GM21786 (cell line): ENCODE results near the gene CD44.

Experiments
- ATAC-seq: cut with Tn5 transposase; IDR thresholded peaks from one replicate; pipeline ENCODE4 v1.9.1; 2021; ENCODE audit not compliant: unreplicated experiment

The CD44 gene

DNA sequence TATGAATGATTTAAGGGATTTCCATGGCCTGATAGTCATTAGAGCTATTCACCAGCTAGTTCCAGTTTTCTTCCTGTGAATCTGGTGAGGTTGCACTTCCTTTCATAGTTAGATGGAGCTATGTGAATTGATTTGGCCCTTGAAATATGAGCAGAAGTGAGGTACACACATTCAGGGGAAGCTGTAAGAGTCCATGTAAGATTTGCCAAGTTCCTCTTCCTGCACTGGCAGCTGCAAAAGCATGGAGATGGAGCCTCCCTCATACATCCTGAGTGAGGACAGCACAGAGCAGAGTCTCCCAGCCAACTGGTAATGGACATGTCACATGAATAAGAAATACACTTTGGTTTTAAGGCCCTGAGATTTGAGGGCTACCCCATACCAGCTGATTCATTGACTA, 111.7 kb downstream of the CD44 start:
- no peak for ATAC-seq

DNA sequence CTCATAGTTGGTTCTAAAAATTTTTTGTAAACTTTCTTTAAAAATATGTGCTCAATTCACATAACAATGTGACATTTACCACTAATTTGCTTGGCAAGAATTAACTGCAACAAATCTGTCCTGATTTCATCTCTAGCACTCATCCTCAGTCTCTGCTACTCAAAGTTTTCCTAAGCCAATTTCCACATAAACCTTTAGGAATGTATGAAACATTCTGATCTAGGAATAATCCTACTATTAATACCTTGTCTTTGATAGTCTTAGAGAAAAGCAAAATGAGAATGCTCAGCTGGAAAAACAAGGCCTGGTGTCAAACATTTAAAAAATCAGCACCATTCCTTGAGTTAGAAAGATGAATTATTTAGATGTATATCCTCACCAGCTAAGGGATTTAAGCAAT, 114.3 kb downstream of the CD44 start:
- no peak for ATAC-seq

DNA sequence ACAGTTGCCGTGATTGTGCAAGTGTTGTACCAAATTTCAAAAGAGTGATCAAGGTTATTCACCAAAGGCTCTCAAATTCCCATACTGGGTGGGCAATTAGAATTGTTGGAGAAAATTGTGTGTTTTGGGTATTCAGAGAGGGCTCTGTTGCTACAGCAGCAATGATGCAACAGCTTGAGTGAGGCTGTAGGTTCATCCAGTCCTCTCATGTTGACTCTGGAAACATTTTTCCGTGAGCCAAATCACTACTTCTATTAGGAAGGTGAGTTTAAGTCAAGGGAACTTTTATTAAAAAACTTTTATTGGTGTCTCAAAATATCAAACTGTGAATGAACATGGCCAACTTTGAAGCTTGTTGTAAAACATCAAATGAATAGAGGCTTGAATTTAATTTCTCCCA, 116.5 kb downstream of the CD44 start:
- ATAC-seq: no peak

DNA sequence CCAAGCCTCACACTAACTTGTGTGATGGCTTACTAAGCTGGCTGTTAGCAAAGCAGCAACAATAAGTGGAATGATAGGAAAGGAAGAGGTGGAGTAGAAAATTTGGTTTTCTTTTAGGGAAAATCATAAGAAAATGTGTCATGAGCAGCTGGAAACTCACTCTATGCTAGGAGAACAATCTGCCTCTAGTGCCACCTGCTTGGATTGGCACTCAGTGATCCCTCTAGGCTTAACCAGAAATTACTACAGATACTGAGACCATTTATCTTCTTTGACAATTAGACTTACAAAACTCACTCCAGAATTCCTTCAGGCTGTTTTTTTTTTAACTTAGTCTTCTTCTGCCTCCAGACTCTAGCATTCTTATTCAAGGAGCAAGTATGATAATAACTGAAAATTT, 117.3 kb downstream of the CD44 start:
- no peak for ATAC-seq

DNA sequence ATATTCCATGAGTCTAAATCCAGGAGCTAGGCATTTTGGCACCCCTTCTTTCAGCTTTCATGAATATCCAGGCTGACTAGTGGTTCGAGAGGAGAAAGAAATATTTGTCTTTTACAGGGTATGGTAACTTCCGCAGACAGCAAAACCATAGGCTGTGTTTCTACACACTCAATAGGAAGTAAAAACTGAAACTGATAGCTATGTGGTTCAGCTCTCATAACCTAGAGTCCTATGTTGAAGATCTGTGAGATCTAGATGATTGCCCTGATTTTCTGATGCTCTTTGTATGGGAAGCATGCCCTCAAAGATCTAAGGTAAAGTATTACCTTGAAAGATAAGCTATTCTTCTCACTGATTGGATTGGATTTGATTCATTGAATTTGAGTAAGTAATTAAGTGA, 118.3 kb downstream of the CD44 start:
- peak; percentile 100 for ATAC-seq

DNA sequence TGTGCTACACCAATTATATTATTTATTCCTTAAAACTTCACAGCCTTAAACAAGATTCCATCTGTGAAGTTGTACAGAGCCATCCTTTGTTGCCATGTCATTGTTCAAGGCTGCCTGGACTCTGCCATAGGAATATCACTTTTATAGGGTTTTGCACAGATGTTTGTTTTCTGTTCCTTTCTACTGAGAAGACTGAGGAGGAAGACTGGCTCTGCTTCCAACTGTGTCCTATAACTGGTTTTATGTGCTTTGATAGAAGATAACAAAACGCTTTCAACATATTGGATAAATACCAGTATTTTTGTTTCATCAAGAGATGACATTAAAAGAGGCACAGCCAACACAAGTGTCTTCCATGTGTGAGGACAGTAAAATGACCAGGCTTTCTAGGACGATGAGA, 120.6 kb downstream of the CD44 start:
- no peak for ATAC-seq

DNA sequence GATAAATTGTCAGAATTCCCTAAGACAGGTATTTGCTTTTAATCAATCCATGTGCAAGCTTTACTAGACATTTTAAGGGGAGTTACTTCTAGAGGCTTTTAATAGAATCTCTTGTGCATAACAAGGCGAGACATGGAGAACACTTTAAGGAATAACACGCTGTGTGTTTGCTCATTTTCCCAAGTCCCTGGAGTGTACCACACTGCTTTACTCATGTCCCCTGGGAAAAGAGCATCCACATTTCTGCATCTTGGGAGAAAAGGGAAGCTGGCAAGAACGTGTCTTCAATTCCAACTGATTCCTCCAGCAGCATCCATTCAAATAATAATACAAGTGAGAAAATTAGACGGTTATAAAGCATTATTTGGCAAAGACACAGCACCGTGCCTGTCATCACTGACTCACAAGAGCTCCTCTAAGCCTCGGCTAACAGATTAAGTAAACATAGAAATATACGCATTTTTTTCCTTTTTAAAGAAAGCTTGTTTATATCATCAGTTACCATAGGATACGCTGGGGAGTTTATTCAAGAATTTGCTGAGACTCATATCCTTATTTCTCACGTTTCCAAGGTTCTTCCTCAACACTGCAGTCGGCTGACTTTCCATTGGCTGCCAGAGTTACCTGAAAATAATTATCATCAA, 121.5 kb downstream of the CD44 start:
- ATAC-seq: no peak

DNA sequence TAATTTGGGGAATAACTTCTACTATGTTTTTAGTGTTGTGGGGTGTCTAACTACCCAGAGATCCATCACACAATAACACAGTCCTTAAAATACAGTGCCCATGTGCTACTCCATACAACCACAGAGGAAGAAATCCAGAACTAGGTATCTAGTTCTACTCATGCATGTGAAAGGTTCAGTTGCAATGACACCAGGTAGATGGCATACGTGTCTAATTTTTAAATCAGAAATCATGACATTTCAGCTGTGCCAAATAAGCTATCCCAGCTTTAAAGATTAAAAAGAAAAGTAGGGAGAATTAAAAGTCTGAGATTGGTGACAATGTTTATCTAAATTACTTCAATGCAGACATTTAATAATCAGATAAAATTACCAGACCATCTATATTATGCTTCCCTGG, 122.2 kb downstream of the CD44 start:
- no peak for ATAC-seq

DNA sequence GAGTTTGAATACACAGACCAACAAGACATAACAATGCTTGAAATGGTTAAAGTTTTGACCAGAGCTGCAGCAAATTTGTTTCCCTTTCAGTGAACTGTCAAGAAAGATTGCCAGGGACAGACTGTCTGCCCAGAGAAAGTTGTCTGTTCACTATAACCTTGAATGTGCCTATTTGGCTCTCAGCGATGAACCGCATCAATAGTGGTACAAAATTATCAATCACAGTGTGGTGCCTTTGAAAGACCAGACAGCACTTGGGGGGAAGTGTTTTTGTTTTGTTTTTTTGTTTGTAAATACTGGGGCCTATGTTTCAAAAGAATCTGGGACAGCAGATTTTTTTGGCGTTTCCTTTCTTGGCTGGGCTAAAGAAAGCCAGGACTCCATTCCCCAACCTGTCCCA, 123.1 kb downstream of the CD44 start:
- no peak for ATAC-seq

DNA sequence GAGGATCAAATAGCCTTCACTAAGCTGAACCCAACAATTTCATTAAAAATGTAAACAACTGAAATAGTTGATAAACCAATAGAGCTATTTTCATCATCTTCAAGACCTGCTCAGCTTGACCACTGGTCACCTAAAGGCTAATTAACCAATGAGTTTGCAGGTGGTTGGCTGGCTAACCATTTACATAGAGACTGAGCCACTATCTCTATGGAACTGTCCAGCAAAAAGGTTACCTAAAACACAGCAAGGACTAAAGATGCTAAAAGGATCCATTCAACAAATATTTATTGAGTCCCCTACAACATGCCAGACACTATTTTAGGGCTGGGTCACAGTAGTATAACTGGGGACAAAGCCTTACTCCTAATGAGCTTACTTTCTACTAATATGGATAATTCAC, 123.8 kb downstream of the CD44 start:
- ATAC-seq: no peak

DNA sequence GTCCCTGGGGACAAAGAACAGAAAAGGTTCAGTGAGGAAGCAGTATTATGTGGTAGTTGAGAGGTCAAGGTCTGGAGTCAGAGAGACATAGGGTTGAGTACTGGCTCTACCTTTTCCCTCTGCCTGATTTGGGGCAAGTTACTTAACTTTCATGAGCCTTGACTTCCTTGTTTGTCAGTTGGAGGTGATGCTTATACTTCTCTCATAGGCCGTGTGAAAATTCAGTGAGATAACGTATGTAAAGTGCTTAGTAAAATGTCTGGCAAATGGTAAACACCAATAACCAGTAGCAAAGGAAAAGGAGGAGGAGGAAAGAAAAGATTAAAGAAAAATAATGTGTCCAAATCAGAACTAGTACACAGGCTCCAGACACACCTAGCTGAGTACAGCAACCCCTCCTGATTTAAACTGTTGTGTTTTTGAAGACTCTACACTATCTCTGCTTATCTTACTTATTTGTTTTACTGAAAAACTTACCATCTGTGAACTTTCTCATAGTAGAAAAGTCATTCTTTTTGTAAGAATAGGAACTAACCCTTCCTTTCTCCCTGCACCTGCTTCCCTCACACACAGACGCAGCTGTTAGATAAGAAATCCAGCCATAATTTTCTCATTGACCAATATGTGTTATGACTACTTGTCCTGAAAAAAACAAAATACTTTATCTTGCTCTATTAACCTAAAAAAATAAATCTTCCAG, 126.9 kb downstream of the CD44 start:
- ATAC-seq: no peak

DNA sequence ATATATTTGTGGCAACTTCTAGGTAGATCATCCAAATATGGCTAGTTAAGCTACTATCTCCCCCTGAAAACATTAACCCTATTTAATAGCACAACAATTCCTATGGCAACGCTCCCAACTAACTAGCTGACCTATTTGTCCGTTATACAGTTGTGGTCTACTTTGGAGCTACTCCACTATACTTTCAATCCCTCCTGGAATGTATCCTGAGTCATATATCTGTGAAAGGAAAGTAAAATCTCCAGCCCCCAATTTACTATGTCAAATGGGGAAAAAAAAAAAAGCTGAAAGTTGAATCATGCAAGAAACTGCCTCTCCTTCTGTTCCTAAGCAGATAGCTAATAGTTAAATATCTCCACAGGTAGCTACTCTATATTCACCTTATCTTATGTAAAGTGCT, 128.5 kb downstream of the CD44 start:
- no peak for ATAC-seq

DNA sequence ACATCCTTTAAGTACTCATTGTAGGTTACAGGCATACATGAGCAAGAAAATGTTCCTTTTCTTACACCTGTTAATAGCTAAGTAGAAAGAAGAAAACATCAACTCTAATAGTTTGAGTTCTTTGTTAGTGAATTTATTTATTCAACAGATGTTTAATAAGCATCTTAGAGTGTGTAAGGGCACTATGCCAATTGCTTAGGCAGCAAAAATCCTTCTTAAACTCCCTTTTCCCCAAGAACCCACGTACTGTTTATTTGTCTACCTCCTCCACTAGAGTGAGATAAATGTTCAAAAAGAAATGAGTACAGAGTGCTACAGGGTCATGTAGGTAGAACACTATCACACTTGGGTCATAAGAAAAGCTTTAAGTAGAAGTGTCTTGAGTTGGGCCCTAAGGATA, 131.4 kb downstream of the CD44 start:
- no peak for ATAC-seq

DNA sequence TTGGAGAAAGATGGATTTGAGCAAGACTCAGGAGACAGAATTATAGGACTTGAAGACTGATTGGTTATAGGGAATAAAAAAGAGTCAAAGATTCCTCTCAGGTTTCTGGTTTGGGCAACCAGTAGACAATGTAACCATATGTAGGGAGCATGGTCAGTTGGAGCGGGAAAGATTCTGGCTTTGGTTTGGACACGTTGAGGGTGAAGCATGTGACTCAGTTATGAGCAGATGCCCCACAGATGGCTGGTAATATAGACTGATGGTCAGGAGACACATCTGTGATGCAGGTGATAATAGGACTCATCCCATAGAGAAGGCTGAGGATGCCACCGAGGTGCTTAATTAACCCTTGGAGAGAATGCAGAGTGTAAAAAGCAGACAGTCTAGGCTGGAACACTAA, 132.1 kb downstream of the CD44 start:
- no peak for ATAC-seq

DNA sequence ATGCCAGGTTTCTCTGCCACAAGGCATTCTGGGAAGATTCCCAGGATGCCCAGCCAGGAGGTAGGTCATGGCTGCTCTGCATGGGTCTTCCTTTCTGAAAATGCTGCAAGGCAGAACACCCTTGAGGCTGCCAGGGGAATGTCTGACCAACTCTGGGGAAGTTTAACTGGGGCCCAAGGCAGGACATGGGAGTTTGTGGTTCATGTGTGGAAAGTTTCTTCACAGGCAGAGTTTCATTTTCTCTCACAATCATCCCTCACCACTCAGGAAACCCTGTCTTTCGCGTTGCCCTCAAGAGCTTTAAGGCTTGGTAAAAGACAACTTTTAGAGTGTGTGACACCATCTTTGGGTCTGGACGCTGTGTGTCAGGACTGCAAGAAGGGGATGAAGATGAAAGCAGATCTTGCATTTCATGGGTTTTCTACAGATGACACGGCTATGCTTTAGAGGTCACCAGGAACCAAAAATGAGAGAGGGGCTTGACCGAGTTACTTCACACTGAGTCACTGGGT, 133.5 kb downstream of the CD44 start:
- peak; percentile 88 for ATAC-seq

DNA sequence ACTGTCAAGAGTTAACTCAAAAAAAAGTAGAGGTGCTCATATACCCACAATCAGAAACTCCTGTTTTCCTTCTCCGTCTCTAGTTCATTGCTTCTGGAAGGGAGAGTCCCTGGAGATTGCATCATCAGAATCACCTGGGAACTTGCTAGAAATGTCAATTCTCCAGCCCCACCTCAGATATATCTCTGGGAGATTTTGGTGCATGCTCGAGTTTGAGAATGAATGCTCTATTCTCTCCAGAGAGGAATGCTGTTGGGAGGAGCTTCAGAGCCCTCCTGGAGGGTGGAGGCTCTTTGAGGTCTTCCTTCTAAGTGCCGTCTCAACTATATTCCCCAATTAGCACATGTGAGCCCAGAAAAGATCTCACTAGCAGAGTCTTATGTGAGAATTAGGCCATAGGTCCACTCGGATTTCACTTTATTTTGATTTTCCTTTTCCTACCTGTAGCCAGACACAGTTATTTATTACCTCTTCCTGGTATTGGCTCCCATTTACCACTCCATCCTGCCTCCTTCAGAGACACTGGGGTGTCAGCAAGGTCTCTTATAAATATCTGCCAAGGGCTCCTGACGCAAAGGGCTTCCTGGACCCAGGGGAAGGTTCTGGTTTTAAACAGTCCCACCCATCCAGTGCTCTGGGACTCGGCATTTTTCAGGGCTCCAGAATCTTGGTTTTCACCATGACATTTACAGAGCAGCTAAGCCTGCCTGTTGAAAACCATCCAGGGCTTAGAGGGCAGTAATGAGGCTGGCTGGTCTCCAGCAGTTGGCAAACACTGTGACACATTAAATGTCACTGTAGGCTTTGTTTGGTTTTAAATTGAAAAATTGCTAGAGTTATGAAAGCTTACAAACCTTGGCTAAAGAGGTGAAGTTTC, 136.2 kb downstream of the CD44 start:
- no peak for ATAC-seq

DNA sequence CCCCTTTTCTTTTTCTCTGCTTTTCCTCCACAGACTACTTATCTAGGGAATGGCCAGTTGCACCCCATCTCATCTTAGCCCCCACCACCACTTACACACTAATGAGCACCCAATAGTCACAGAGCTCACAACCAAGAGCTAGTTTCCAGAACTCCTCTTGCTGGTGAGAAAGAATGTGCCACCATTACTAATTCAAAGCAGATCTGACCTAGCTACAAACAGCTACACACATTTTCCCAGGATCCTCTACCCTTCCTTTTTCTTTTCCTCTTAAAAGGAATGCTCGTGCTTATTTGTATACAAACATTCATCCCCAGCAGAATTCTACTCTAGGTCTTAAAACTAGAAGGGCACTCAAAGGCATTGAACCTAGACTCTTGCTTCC, 136.8 kb downstream of the CD44 start:
- no peak for ATAC-seq

DNA sequence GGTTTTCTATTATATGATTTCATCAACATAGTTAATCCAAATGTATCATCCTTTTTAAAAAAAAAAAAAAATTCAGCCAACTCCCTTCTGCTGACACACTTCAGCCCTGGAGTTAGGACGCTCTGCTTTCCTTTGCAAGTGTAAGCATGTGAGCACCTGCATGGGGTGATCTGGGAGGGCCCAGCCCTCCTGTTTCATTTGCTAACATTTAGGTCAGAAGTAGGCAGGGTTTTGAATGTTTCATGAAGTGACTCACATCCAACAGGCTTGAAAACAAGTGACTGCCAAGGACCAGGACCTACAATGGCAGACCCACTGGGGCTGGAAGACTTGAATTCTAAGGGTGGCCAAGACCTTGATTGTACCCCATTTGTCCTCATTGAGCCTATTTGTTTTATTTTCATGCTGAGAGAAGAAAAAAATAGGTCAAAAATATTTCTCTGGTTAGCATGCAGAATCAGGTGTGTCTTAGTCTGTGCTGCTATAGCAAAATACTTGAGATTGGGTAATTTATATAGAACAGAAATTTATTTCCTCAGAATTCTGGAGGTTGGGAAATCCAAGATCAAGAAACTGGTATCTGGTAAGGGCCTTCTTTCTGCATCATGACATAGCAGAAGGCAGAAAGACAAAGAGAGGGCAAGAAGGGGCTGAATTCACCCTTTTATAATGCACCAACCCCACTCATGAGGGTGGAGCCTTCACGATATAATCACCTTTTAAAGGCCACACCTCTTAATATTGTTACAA, 137.6 kb downstream of the CD44 start:
- no peak for ATAC-seq

DNA sequence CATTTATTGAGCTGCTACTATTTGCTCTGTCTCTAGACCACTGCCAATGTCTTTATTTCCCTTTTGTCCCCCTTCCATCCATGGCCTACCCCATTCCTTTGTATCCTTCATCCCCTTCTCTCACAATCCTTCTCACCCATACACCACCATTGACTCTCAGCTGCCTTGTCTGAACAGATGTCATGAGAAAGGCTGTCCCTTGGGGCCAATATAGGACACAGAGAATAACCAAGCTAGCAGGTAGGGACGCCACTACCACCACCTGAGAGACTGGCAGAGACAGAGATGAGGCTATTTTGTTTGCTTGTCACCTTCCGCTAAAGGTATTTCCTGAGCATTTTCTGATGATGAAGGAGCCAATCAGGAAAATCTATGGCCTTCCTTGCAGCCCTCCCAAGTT, 138.9 kb downstream of the CD44 start:
- no peak for ATAC-seq

DNA sequence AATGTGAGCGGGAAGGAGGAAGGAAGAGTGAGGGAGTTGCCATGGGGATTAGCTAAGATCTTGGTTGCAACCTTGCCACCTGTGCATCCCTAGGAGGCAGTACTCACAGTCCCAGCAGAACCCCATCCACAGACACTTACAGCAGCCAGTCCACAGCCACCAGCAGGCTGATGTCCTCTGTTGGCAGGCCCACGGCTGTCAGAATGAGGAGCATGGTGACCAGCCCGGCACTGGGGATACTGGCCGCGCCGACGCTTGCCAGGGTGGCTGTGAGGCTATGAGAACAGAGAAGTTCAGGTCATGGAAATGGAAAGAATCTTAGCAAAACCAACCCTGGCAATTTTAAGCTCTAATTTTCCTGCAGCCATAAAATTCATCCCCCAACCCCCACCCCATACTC, 141.8 kb downstream of the CD44 start:
- no peak for ATAC-seq

DNA sequence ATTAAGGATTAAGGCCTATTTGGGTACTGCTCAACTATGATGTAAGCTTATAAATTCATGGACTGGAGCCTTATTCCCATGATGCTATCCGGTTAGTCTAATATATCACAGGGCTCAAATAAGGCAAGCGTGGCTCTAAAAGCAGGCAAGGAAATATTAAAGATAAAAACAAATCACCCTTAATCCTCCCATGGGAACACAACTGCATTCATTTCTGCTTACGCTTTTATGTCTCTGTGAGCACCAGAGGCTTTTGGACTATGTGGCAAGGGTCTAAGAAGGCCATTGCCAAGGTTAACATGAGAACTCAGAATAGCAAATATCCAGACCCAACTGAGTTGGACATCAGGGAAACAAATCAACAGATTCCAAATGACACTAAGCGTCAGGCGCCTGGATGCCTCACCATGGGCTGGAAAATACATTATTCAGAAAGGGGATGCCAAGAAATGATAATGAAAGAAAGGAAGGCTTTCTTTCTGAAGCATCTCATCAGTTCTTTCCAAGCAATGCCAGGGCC, 142.3 kb downstream of the CD44 start:
- ATAC-seq: no peak
